ENCODE measurements around the gene MACO1. TPM values are rescaled to one million over a fixed set of nuclear protein-coding genes. Genes with fewer than 3 reads are reported as not detected.

Gene MACO1
- total and polyA plus RNA-seq, 2 of the 8 experiments (the other 6 are each of a cell fraction or from before 2014, with no cell fraction given) = 3.5 to 15.1 TPM

DNA sequence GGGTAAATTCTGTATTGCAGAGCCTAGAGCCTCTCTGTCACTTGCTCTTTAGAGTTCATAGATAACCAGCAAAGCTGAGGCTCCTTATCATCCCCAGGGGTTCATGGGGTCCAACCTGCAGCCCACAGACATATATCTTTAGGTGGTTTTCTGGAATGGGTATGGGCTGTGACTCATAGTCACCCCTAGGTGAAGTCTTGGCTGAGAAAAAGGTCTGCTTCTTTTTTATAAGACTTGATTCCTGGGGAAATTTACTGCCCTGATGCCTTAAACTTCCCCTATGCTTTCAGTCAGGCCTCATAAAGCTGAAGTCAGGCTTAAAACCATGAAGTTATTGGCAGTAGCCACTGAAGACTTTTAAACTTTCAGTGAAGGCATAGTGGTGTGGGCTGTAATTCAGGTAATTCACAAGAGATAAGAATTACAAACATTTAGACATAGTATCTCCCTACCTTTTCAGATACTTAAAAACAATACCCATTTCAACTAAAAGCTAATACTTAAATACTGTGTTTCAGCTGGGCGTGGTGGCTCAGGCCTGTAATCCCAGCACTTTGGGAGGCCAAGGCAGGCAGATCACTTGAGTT, 46.8 kb downstream of the MACO1 start (continued):
- TF ChIP-seq CEBPB (IDR thresholded peaks at IDR 0.05; ENCODE audit: low read depth, low read length) (no peak), KDM1A (IDR thresholded peaks at IDR 0.05; ENCODE audit: borderline replicate concordance, low read length) (no peak), SUZ12 (IDR thresholded peaks at IDR 0.05; ENCODE audit: low read length) (no peak), RXRA (IDR thresholded peaks at IDR 0.05; ENCODE audit: insufficient read depth, low read depth, low read length) (no peak), PHF8 (conservative IDR thresholded peaks at IDR 0.05; ENCODE audit: low read depth, low read length) (no peak), BACH1 (IDR thresholded peaks at IDR 0.05; ENCODE audit: low read length) (no peak), SP1 (IDR thresholded peaks at IDR 0.05; ENCODE audit: low read depth, low read length) (no peak), ASH2L (IDR thresholded peaks at IDR 0.05; ENCODE audit: low read length) (no peak), YY1 (IDR thresholded peaks at IDR 0.05; ENCODE audit: low read depth, low read length) (no peak)
